HepG2 (cell line): ENCODE measurements around the gene VPS9D1. TPM values are rescaled to one million over a fixed set of nuclear protein-coding genes. Genes with fewer than 3 reads are reported as not detected.
A peak's percentile ranks its signal among the peaks of the same experiment; 100 is the strongest.

Experiments
- CSRNP2 ChIP-seq: sonication (generic); formaldehyde crosslinking; conservative IDR thresholded peaks from 2 replicates; pipeline ENCODE4 v1.8.0; 2022; ENCODE audit warnings: low read depth, missing genetic modification reagents
- DNMT1 ChIP-seq: sonication (generic); formaldehyde crosslinking; IDR thresholded peaks from 2 replicates; pipeline ENCODE4 v1.5.1; 2020; ENCODE audit warnings: mild to moderate bottlenecking, missing genetic modification reagents
- EHMT2 ChIP-seq: fragments of 200-600 bp; sonication (generic); IDR thresholded peaks from 2 replicates; pipeline ENCODE4 v1.7.0; 2017; ENCODE audit warnings: antibody characterized with exemption, low read depth, low read length, borderline replicate concordance
- GPN1 ChIP-seq: sonication (generic); formaldehyde crosslinking; IDR thresholded peaks from 2 replicates; pipeline ENCODE4 v1.5.1; 2020; ENCODE audit warnings: missing genetic modification reagents, borderline replicate concordance
- GTF3A ChIP-seq: sonication (generic); formaldehyde crosslinking; conservative IDR thresholded peaks from 2 replicates; pipeline ENCODE4 v1.4.0; 2020; ENCODE audit warnings: mild to moderate bottlenecking, missing genetic modification reagents
- KDM5A ChIP-seq: fragments of 200-600 bp; sonication (generic); IDR thresholded peaks from 2 replicates; pipeline ENCODE4 v1.7.0; 2018; ENCODE audit warnings: antibody characterized with exemption, mild to moderate bottlenecking, low read length, borderline replicate concordance
- KLF16 ChIP-seq, 2 experiments: sonication (generic) in 1 of 2; formaldehyde crosslinking in 1 of 2; IDR thresholded peaks; 2 replicates each; pipeline versions ENCODE4 v1.6.1 to v1.8.0; 2016 to 2023; ENCODE audit warnings: missing genetic modification reagents in 2 of 2, missing compliant biosample characterization in 1 of 2
- MLX ChIP-seq: IDR thresholded peaks from 2 replicates; pipeline ENCODE4 v1.6.1; 2016
- NFE2L2 ChIP-seq: fragments of 150-350 bp; IDR thresholded peaks from 2 replicates; pipeline ENCODE4 v1.6.1; 2014; ENCODE audit warnings: low read length
- POGZ ChIP-seq: sonication (generic); formaldehyde crosslinking; IDR thresholded peaks from 2 replicates; pipeline ENCODE4 v1.4.0; 2020; ENCODE audit warnings: mild to moderate bottlenecking, missing genetic modification reagents
- SKIL ChIP-seq: sonication (generic); formaldehyde crosslinking; IDR thresholded peaks from 2 replicates; pipeline ENCODE4 v1.8.0; 2022; ENCODE audit warnings: missing genetic modification reagents, mild to moderate bottlenecking, moderate library complexity, borderline replicate concordance
- ZBTB46 ChIP-seq: sonication (generic); formaldehyde crosslinking; IDR thresholded peaks from 2 replicates; pipeline ENCODE4 v1.4.0; 2020; ENCODE audit warnings: mild to moderate bottlenecking, missing genetic modification reagents, borderline replicate concordance
- ZFY ChIP-seq: sonication (generic); formaldehyde crosslinking; IDR thresholded peaks from 2 replicates; pipeline ENCODE4 v1.4.0; 2020; ENCODE audit warnings: missing genetic modification reagents
- ZNF263 ChIP-seq: sonication (generic); formaldehyde crosslinking; IDR thresholded peaks from 2 replicates; pipeline ENCODE4 v1.4.0; 2020; ENCODE audit warnings: missing genetic modification reagents
- ZNF318 ChIP-seq: sonication (generic); formaldehyde crosslinking; IDR thresholded peaks from 2 replicates; pipeline ENCODE4 v1.4.0; 2020; ENCODE audit warnings: mild to moderate bottlenecking, missing genetic modification reagents
- ZNF674 ChIP-seq: sonication (generic); formaldehyde crosslinking; IDR thresholded peaks from 2 replicates; pipeline ENCODE4 v1.5.0; 2020; ENCODE audit warnings: low read depth, mild to moderate bottlenecking, missing genetic modification reagents
- polyA plus RNA-seq, 8 experiments: library from polyadenylated mRNA; depleted of rRNA in 3 of 8; stranded (reverse) in 7 of 8; unstranded in 1 of 8; fragments of >200 nt; fragmentation: Illumina TruSeq in 4 of 8; extraction: Trizol in 4 of 8; gene quantifications; 2 replicates each; pipeline versions ENCODE4 v1.2.1 to v1.2.3, GENCODE V29; 2011 to 2016; ENCODE audit warnings: low read depth in 4 of 8, missing spikeins in 1 of 8, mixed read lengths in 1 of 8; ENCODE audit not compliant: insufficient read depth in 1 of 8
- total RNA-seq, 5 experiments: library from RNA; depleted of rRNA; stranded (reverse); fragments of >200 nt; fragmentation: Illumina TruSeq; extraction: Trizol; gene quantifications; 2 replicates each; pipeline ENCODE4 v1.2.3, GENCODE V29; 2016; ENCODE audit warnings: low read depth in 1 of 5

The VPS9D1 gene
- total and polyA plus RNA-seq, 2 of the 13 experiments (the other 11 are each of a cell fraction or from before 2014, with no cell fraction given) = 10.1 to 13.2 TPM

GRCh38 chr16:89720551-89720812, 216 bp downstream of the VPS9D1 start (continued):
- no peak for TF ChIP-seq GTF3A
- TF ChIP-seq POGZ (CRISPR knock-in tag) = no peak
- no peak for TF ChIP-seq GPN1 (CRISPR knock-in tag)
- TF ChIP-seq MLX = no peak
- TF ChIP-seq ZNF263 (CRISPR knock-in tag) = 0 out of 2 replicates have a peak, but pooled peaks have one; percentile 6
- TF ChIP-seq ZBTB46 = no peak
- no peak for TF ChIP-seq KDM5A
- TF ChIP-seq DNMT1 (CRISPR knock-in tag) = no peak; the same call in 1 of the 2 replicates
- TF ChIP-seq ZFY = no peak
- no peak; the same call in 1 of the 2 replicates for TF ChIP-seq ZNF318 (CRISPR knock-in tag)
- peak; percentile 43; the same call in 1 of the 2 replicates for TF ChIP-seq SKIL (CRISPR knock-in tag)
- TF ChIP-seq EHMT2 = no peak
- TF ChIP-seq KLF16 (CRISPR knock-in tag; IDR thresholded peaks at IDR 0.05) = peak in 1 of 2 experiments; percentile 15; a peak in 1 of 4 replicates
- no peak for TF ChIP-seq NFE2L2
- TF ChIP-seq ZNF674 = no peak
- no peak for TF ChIP-seq CSRNP2 (CRISPR knock-in tag)
